Right cardiac atrium (tissue), 5 donors: ENCODE data around the gene POTEJ. TPM values are rescaled to one million over a fixed set of nuclear protein-coding genes. Genes with fewer than 3 reads are reported as not detected.
"Not testable (repeated sequence)": the region's sequence is repeated elsewhere in the genome, so short reads cannot be mapped to it uniquely, and the experiment has no call there.

ENCODE experiments used
- ATAC-seq, 2 donors: fragments of 200-7000 bp; cut with Tn5 transposase; one replicate each; pipeline versions ENCODE4 v1.8.0 to v1.9.1; 2020; ENCODE audit warnings: moderate library complexity in 2 of 2, mild to moderate bottlenecking in 1 of 2
- DNase-seq, 3 donors: peaks; one replicate each; pipeline ENCODE4 v3.0.0-alpha.2; 2020
- H3K27ac ChIP-seq: one replicate; pipeline ENCODE4 v1.5.1; 2013; ENCODE audit warnings: mild to moderate bottlenecking, low read length, control low read depth, moderate library complexity
- H3K27me3 ChIP-seq: one replicate; pipeline ENCODE4 v1.6.1; 2013; ENCODE audit not compliant: control insufficient read depth, insufficient read depth
- H3K4me1 ChIP-seq: one replicate; pipeline ENCODE4 v1.6.1; 2013; ENCODE audit warnings: low read length; ENCODE audit not compliant: control insufficient read depth, insufficient read depth
- H3K4me3 ChIP-seq: one replicate; pipeline ENCODE4 v1.5.1; 2013; ENCODE audit warnings: low read length, control low read depth
- H3K9me3 ChIP-seq: one replicate; pipeline ENCODE4 v1.6.1; 2013; ENCODE audit warnings: low read length; ENCODE audit not compliant: control insufficient read depth
- WGBS: extraction: QIAGEN DNeasy Blood & Tissue Kit; methylation state at CpG from one replicate; pipeline ENCODE4 v1.1.7; 2013; 5-methylcytosine and 5-hydroxymethylcytosine counted together
- intact Hi-C, 4 donors: fragments of 100-400 bp; cut with DNase I; formaldehyde crosslinking; loops; one replicate each; pipeline versions ENCODE4 v1.11.0 to v1.14.0; 2022 to 2023
- long read RNA-seq, 4 donors: library from polyadenylated mRNA; unstranded; transcript quantifications; one replicate each; pipeline ENCODE4 v2.0.0, GENCODE V29; 2020 to 2021
- polyA plus RNA-seq: library from polyadenylated mRNA; stranded (reverse); fragments of 200-250 nt; gene quantifications from one replicate; pipeline ENCODE4 v1.2.3, GENCODE V29; 2013
- total RNA-seq, 4 donors: library from RNA; stranded (reverse); fragmentation: NEBNext Ultra II Directional; extraction: Animal tissue kit (Norgen Biotek cat#: 25700); gene quantifications; one replicate each; pipeline ENCODE4 v1.2.1, GENCODE V29; 2021
- donor health status: healthy with polysubstance abuse.
- donor health status: DM: no; HTN: yes; CAD: no.
- donor health status: DM: no; HTN: no; CAD: no.
- donor health status: DM: no; HTN: yes; CAD: no; lungs with severe emphysema.
- donor health status: DM: yes; HTN: yes; CAD: no.

The POTEJ gene
- total RNA-seq (1 to 10 TPM in 3 of 4 donors, under 1 TPM in 1; 0.25 to 2.4 (median 1.9) TPM), polyA plus RNA-seq (0.02 TPM)
- long read RNA-seq, donor 1, partial matches to known transcripts = 0 of 2 reads
- long read RNA-seq, donor 1, other reads (novel, unspliced or antisense) = 2 of 2 reads
- long read RNA-seq, donor 2 = 0 reads
- long read RNA-seq, donor 3, partial matches to known transcripts = 1 of 2 reads
- long read RNA-seq, donor 3, other reads (novel, unspliced or antisense) = 1 of 2 reads
- long read RNA-seq, donor 4 = 0 reads

GRCh38 chr2:130611140-130611539 lies at the start of gene POTEJ:
POTEJ (plus strand) TSS chr2:130611440; CDS start chr2:130611533, 93 bp downstream.
- DNase-seq, intact Hi-C loops: not testable (repeated sequence)

GRCh38 chr2:130566165-130566564 lies 45.1 kb upstream of the POTEJ start:
- DNase-seq, H3K4me1 ChIP-seq, intact Hi-C loops, H3K27me3 ChIP-seq, H3K9me3 ChIP-seq, ATAC-seq, H3K27ac ChIP-seq, H3K4me3 ChIP-seq: not testable (repeated sequence)
- no CpG with 5 or more reads among the region's 4 CpGs for WGBS

More at GRCh38 chr2:130611140-130611539, at the start of gene POTEJ:
- H3K4me1 ChIP-seq, H3K27me3 ChIP-seq, H3K4me3 ChIP-seq, ATAC-seq, H3K9me3 ChIP-seq, H3K27ac ChIP-seq: not testable (repeated sequence)
- 93% methylated on average over 3 of the region's 13 CpGs for WGBS

- ATAC-seq, intact Hi-C loops, DNase-seq, H3K9me3 ChIP-seq, H3K27me3 ChIP-seq, H3K27ac ChIP-seq, H3K4me1 ChIP-seq, H3K4me3 ChIP-seq: not testable (repeated sequence)
- no CpG with 5 or more reads among the region's 3 CpGs for WGBS
These were observed 39.3 kb upstream of the POTEJ start for GRCh38 chr2:130571929-130572328.

GRCh38 chr2:130574230-130574629 lies 37.0 kb upstream of the POTEJ start:
- DNase-seq = peak in 1 of 3 donors; percentile 21
- H3K4me3 ChIP-seq, H3K4me1 ChIP-seq, H3K9me3 ChIP-seq, H3K27me3 ChIP-seq, ATAC-seq, intact Hi-C loops, H3K27ac ChIP-seq: not testable (repeated sequence)
- 78% methylated on average over 7 of the region's 13 CpGs for WGBS

- H3K27ac ChIP-seq, H3K4me1 ChIP-seq, intact Hi-C loops, DNase-seq, H3K27me3 ChIP-seq, H3K4me3 ChIP-seq, H3K9me3 ChIP-seq: not testable (repeated sequence)
- peak; percentile 86 to 87 for ATAC-seq
- no CpG with 5 or more reads among the region's 8 CpGs for WGBS
These were observed 34.9 kb upstream of the POTEJ start for GRCh38 chr2:130576209-130576784.

- no CpG with 5 or more reads among the region's 4 CpGs for WGBS
- H3K4me1 ChIP-seq, intact Hi-C loops, H3K4me3 ChIP-seq, ATAC-seq, DNase-seq, H3K9me3 ChIP-seq, H3K27me3 ChIP-seq, H3K27ac ChIP-seq: not testable (repeated sequence)
These were observed 33.7 kb upstream of the POTEJ start for GRCh38 chr2:130577559-130577958.

GRCh38 chr2:130579121-130579520 lies 32.1 kb upstream of the POTEJ start:
- H3K27ac ChIP-seq, ATAC-seq, H3K4me1 ChIP-seq, H3K9me3 ChIP-seq, intact Hi-C loops, H3K4me3 ChIP-seq, H3K27me3 ChIP-seq: not testable (repeated sequence)
- DNase-seq = peak in 1 of 3 donors; percentile 9
- 88% methylated on average over 5 of the region's 7 CpGs for WGBS

- H3K4me3 ChIP-seq, H3K27me3 ChIP-seq, H3K4me1 ChIP-seq, intact Hi-C loops, H3K9me3 ChIP-seq, ATAC-seq, H3K27ac ChIP-seq: not testable (repeated sequence)
- peak in 1 of 3 donors; percentile 11 for DNase-seq
- WGBS = 88% methylated on average over 6 of the region's 7 CpGs
These were observed 29.7 kb upstream of the POTEJ start for GRCh38 chr2:130581491-130581890.

- H3K4me3 ChIP-seq, H3K27me3 ChIP-seq, ATAC-seq, H3K9me3 ChIP-seq, intact Hi-C loops, DNase-seq, H3K4me1 ChIP-seq, H3K27ac ChIP-seq: not testable (repeated sequence)
- WGBS = 71% methylated on average over 3 of the region's 7 CpGs
These were observed 28.3 kb upstream of the POTEJ start for GRCh38 chr2:130582970-130583369.

- H3K4me1 ChIP-seq, ATAC-seq, H3K9me3 ChIP-seq, DNase-seq, H3K27me3 ChIP-seq, H3K4me3 ChIP-seq, H3K27ac ChIP-seq, intact Hi-C loops: not testable (repeated sequence)
- 84% methylated on average over 4 of the region's 7 CpGs for WGBS
These were observed 27.7 kb upstream of the POTEJ start for GRCh38 chr2:130583582-130583981.

- H3K4me1 ChIP-seq, intact Hi-C loops, H3K27me3 ChIP-seq, H3K4me3 ChIP-seq, H3K9me3 ChIP-seq, H3K27ac ChIP-seq, ATAC-seq: not testable (repeated sequence)
- DNase-seq = peak in 1 of 3 donors; percentile 2
- WGBS = 92% methylated on average over 2 of the region's 4 CpGs
These were observed 26.5 kb upstream of the POTEJ start for GRCh38 chr2:130584726-130585125.
